HG03442 (cell line): ENCODE measurements around the gene PTGIS.

Source experiments
- ATAC-seq: cut with Tn5 transposase; IDR thresholded peaks from one replicate; pipeline ENCODE4 v1.9.1; 2021; ENCODE audit warnings: mild to moderate bottlenecking, moderate library complexity; ENCODE audit not compliant: unreplicated experiment

PTGIS gene

GRCh38 chr20:49476016-49476355, 92.0 kb downstream of the PTGIS start:
- ATAC-seq, result no peak

DNA sequence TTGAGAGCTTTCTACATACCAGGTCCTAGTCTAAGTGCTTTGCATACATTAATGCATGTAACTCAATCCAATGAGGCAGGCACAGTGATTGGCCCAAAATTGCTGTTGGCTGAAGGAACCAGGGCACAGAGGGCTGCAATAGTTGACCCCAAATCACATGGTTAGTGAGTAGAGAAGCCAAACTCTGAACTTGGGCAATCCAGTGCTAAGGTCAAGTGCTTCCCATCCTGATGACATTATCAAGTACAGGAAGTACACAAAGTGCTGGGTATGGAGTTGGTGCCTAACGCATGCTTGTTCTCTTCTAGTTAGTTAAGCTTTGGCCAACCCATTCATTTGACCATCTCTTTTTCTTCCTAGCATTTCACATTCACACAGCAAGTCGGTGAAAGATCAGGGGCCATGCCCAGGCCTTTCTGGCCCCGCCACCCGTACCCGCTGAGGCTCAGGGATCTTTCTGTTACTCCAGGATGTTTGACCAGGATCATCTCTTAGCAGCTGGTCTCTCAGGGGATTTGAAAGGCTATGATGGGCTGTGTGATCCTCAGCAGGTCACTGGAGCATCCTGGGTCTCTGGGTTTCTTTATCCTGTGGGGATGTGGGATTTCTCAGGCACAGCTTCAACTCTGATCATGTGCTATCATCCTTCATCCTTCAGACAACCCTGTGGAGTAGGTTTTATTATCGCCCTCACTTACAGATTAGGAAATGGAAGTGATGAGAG, 92.5 kb downstream of the PTGIS start:
- ATAC-seq, result no peak

- no peak for ATAC-seq
These were observed 96.5 kb downstream of the PTGIS start for GRCh38 chr20:49471397-49471796.

GRCh38 chr20:49470922-49471321, 97.0 kb downstream of the PTGIS start:
- ATAC-seq, result no peak

DNA sequence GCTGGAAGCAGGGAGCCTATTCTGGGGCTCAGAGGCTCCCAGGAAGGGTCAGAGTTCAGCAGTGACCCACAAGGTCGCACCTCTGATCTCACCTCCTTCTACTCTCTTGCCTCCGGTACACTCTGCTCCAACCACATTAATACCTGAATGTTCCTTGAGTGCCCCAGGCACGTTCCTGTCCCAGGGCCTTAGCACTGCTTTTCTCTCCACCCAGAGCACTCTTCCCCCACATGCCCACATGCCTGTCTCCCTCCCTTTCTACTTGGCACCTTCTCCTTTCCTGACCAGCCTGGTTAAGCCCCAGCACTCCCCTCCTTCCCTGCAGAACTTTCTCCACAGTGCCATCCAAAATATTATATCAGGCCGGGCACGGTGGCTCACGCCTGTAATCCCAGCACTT, 98.9 kb downstream of the PTGIS start:
- no peak for ATAC-seq

DNA sequence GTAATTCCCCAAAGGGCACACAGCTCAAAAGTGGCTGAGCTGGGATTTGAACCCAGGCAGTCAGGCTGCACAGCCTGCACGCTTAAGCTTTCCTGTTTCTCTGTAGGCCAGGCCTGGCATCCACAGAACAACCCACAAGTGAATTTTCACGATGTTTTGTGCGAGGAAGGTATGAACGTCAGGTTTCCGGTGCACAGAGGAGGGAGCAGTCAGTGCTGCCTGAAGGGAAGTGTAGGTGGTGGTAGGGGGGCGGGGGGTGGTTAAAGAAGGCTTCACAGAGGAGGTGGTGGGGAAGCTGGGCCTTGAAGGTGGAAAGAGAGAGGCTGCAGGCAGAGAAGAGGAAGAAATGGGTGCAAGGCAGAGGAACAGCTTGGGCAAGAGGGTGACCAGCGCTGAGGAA, 99.5 kb downstream of the PTGIS start:
- no peak for ATAC-seq

GRCh38 chr20:49466114-49466912, 101.6 kb downstream of the PTGIS start:
- no peak for ATAC-seq

DNA sequence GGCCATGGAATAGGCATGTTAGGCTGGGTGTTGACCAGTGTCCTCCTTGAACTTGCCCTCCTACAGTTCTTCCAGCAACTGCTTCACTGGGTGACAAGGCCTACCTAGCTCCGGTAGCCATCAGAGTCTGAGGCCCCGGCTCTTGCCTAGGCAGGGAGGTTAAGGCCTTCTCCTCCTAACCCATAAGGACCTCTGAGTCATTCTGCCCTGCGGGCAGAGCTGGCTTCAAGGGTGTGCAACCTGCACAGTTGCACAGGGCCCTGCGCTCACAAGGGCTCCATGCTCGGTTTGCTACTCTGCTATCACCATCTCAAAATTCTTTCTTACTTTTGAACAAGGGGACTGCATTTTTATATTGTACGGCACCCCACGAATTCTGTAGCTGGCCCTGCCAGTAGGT, 103.4 kb downstream of the PTGIS start:
- no peak for ATAC-seq

- ATAC-seq, result no peak
These were observed 105.3 kb downstream of the PTGIS start for GRCh38 chr20:49462626-49463025.

GRCh38 chr20:49461894-49462620, 105.9 kb downstream of the PTGIS start:
- ATAC-seq, result no peak

DNA sequence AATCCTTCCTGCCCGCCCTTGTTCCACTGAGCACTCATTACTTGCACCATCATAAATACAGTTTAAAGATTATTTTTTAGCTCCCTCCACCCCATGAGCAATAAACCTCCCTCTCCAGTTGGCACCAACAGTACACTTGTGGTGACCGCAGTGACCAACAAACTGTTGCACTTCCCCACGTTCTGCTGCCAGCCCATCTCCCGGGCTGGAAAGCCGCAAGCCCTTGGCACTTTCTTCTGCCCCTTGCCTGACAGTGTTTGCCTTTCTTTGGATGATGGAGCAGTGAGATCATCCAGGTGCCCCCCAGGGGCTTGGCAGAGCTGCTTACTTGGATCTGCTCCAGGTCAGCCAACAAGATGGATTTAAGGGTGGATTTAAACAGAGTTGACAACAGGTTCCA, 107.0 kb downstream of the PTGIS start:
- no peak for ATAC-seq

- ATAC-seq, result no peak
These were observed 107.8 kb downstream of the PTGIS start for GRCh38 chr20:49460131-49460530.

DNA sequence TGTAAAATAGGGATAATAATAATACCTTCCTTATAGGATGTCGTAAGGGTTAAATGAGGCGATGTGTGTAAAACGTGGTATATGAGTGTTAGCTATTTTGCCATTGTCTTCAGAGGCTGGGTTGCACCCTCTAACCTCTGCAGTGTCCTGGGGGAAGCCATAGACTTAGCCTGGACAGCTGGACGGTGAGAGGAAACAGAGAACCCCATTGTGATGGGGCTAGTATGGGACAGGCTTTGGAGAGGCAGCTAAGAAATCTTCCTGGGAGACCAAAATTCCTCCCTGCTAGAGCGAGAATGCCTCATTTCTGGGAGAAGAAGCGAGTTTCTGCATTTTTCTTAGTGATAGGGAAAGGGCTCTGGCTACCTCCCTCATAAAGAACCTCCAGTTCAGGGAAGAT, 108.3 kb downstream of the PTGIS start:
- ATAC-seq, result no peak

DNA sequence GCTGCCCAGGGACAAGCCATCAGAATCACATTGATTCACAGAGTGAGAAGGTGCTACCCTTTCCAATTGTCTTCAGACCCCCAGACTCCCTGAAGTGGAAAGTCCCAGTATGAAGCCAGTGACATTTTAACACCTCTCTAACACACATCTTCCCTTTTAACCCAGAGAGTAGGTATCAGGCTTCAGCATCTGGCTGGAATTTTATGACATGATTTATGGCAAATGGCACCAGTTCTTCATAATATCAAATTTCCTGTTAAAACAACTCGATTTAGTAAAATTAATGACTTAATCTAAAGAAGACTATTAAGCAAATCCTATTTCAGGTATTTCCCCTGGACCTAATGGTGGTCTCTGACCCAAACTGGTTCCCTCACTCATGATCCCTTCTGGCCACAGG, 110.5 kb downstream of the PTGIS start:
- ATAC-seq, result no peak

- no peak for ATAC-seq
These were observed 111.3 kb downstream of the PTGIS start for GRCh38 chr20:49456646-49457045.

DNA sequence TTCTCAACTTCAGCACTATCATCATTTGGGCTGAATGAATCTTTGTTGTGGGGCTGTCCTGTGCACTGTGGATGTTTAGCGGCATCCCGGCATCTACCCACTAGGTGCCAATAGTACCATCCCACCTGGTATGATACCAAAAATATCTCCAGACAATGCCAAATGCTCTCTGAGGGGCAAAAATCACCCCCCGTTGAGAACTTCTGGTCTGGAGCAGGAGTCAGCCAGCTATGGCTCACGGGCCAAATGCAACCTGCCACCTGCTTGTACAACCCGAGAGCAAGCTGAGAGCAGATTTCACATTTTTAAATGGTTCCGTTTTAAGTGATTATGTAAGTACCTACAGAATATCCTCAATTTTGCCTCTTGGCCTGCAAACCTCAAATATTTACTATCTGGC, 112.2 kb downstream of the PTGIS start:
- ATAC-seq, result no peak
